Mesothelial cell of epicardium (in vitro differentiated cells): Measurements from ENCODE around the gene LDLRAP1. TPM values are rescaled to one million over a fixed set of nuclear protein-coding genes. Genes with fewer than 3 reads are reported as not detected.

Experiments
- DNase-seq, 2 experiments: peaks; one replicate each; pipeline ENCODE4 v3.0.0; 2021; ENCODE audit warnings: low spot score in 2 of 2; ENCODE audit not compliant: unreplicated experiment in 2 of 2
- H3K27ac Mint-ChIP-seq: 2 replicates; pipeline ENCODE4 v1.8.0; 2021; ENCODE audit warnings: mixed read lengths
- H3K27me3 Mint-ChIP-seq: 2 replicates; pipeline ENCODE4 v1.8.0; 2021; ENCODE audit warnings: low read depth, mixed read lengths
- H3K36me3 Mint-ChIP-seq: 2 replicates; pipeline ENCODE4 v1.8.0; 2021; ENCODE audit warnings: mixed read lengths
- H3K4me1 Mint-ChIP-seq: 2 replicates; pipeline ENCODE4 v1.8.0; 2021; ENCODE audit warnings: mixed read lengths
- H3K4me3 Mint-ChIP-seq: 2 replicates; pipeline ENCODE4 v1.8.0; 2021; ENCODE audit warnings: mild to moderate bottlenecking, moderate library complexity, mixed read lengths
- H3K9me3 Mint-ChIP-seq: 2 replicates; pipeline ENCODE4 v1.8.0; 2021; ENCODE audit warnings: mixed read lengths
- total RNA-seq: library from RNA; stranded (reverse); gene quantifications from 3 replicates; pipeline ENCODE4 v1.2.1, GENCODE V29; 2021
- TF ChIP-seq, protein P1 (sequence below): fragments of 200-600 bp; sonication (generic); IDR thresholded peaks from one replicate; pipeline ENCODE4 v1.5.0; 2021; ENCODE audit warnings: antibody characterized with exemption; ENCODE audit not compliant: unreplicated experiment

The LDLRAP1 gene
- total RNA-seq, 1 donor from 2014 or later = 10.0 TPM

DNA sequence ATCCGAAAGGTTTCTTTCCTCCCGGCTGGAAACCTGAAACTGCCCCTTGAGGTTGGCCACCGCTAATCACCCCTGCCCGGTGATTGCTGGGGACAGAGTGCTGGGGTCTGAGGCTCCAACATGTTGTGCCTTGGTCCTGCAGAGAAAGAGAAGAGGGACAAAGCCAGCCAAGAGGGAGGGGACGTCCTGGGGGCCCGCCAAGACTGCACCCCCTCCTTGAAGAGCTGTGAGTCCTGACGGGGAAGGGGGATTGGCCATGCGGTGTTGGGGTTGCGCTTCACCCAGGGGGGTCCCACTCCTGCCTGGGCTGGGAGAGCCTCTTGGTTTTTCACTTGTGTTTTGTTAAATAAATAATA is 19.5 kb downstream of the LDLRAP1 start:
- H3K4me1 Mint-ChIP-seq = peaks cover 43% of the 10 kb centered on the region

DNA sequence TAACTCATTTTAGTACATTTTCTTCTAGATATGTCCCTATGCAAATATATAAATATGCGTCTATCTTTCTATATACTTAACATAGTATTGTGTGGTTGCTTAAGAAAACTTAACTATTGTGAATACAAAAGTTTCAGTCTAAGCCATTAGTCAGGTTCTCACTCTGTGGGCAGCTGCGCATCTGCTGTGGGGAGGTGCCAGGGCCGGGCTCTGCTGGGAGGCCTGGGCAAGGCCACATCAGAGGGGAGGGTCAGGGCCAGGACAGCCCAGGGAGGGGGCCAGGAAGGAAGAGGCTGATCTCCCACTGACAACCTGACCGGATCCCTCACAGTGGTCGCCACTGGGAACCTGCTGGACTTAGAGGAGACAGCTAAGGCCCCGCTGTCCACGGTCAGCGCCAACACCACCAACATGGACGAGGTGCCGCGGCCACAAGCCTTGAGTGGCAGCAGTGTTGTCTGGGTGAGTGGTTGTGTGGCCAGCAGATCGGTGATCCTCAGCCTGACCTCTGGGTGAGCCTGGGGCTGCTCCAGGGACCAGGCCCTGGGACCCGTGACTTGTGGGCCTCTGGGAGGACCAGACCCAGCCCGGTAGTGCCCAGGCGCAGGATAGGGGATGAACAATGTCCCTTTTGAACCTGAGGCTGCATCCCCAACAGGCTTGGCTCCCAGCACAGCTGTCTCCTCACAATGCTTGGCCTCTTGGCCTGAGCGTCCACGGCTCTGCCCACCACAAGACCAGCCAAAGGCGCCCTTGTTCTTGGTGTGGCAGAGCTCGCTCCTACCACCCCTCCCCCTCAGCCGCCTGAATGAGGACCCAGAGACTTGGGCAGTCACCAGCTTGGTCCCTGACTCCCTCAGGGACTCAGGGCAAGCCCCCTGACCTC is 20.2 kb downstream of the LDLRAP1 start:
- Mint-ChIP-seq H3K4me3 (no peak overlapping the region), H3K27me3 (no peaks in the 10 kb centered on the region), H3K4me1 (peaks cover 50% of the 10 kb centered on the region), H3K27ac (no peak overlapping the region), H3K36me3 (no peaks in the 10 kb centered on the region), H3K9me3 (no peaks in the 10 kb centered on the region)
- TF ChIP-seq, protein P1, sequence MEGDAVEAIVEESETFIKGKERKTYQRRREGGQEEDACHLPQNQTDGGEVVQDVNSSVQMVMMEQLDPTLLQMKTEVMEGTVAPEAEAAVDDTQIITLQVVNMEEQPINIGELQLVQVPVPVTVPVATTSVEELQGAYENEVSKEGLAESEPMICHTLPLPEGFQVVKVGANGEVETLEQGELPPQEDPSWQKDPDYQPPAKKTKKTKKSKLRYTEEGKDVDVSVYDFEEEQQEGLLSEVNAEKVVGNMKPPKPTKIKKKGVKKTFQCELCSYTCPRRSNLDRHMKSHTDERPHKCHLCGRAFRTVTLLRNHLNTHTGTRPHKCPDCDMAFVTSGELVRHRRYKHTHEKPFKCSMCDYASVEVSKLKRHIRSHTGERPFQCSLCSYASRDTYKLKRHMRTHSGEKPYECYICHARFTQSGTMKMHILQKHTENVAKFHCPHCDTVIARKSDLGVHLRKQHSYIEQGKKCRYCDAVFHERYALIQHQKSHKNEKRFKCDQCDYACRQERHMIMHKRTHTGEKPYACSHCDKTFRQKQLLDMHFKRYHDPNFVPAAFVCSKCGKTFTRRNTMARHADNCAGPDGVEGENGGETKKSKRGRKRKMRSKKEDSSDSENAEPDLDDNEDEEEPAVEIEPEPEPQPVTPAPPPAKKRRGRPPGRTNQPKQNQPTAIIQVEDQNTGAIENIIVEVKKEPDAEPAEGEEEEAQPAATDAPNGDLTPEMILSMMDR = no peak
- no peak for DNase-seq

More for the DNA sequence above, 19.5 kb downstream of the LDLRAP1 start:
- H3K27me3 Mint-ChIP-seq = no peaks in the 10 kb centered on the region
- H3K36me3 Mint-ChIP-seq = no peaks in the 10 kb centered on the region
- no peak overlapping the region for H3K4me3 Mint-ChIP-seq
- TF ChIP-seq, protein P1 = no peak
- no peak for DNase-seq
- H3K27ac Mint-ChIP-seq = no peak overlapping the region
- H3K9me3 Mint-ChIP-seq = no peaks in the 10 kb centered on the region

DNA sequence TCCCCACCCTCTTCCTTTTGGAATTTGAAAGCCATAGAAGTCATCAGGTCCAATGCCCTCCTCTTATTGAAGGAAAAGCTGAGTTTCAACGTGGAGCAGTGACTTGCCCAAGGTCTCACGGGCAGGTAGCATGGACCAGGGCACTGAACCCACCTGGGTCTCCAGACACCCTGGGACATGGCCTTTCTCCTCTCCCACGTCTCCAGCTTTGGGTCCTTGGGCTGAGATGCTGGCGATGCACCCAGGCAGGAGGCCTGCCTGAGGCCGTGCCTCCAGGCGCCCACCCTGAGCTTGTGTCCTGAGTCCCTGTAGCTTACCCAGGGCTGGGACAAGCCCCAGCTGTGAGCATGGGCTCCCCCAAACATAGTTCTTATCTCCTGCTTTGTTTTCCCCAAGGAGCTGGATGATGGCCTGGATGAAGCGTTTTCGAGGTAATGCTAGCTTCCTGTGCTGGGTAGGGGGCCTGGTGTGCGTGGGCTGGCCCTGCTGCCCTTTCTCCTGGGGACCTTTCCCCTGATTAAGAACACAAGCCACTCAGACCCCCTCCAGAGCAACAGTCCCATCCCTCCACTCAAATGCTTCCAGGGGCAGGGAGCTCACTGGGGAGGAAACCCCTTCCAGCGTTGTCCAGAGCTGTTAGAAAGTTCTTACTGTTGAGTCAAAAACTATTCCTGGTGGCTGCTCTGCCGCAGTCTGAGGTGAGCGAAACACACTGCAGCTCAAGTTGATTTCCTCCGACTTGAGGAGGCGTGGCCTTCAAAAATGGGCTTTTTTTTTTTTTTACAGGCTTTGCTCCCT is 21.6 kb downstream of the LDLRAP1 start:
- H3K4me3 Mint-ChIP-seq = no peak overlapping the region
- H3K36me3 Mint-ChIP-seq = no peaks in the 10 kb centered on the region
- H3K27ac Mint-ChIP-seq = peak overlapping the region; percentile 25
- TF ChIP-seq, protein P1 = no peak
- H3K4me1 Mint-ChIP-seq = peaks cover 56% of the 10 kb centered on the region
- no peaks in the 10 kb centered on the region for H3K9me3 Mint-ChIP-seq
- peaks cover 1% of the 10 kb centered on the region for H3K27me3 Mint-ChIP-seq
- DNase-seq = no peak

DNA sequence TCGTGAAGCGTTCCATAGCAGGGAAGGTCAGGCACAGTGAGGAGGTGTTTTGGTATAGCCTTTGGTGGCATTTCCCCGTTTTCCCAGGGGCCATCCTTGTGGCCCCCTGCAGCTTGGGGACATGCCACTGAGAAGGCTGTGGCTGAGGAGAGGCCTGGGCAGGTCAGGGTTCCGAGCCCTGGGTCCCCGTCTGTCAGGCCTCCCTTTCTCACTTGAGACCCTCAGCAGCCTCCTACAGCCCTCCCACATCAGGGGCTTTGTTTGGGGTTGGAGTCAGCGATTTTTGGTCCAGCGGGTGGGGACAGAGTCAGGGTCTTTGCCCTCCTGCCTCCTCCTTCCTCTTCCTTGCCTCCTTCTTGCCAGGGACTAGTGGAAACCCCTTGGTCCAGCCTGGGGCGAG is 22.2 kb downstream of the LDLRAP1 start:
- H3K9me3 Mint-ChIP-seq = no peaks in the 10 kb centered on the region
- no peak overlapping the region for H3K27ac Mint-ChIP-seq
- no peaks in the 10 kb centered on the region for H3K36me3 Mint-ChIP-seq
- DNase-seq = no peak
- peaks cover 58% of the 10 kb centered on the region for H3K4me1 Mint-ChIP-seq
- no peak overlapping the region for H3K4me3 Mint-ChIP-seq
- TF ChIP-seq, protein P1 = no peak
- H3K27me3 Mint-ChIP-seq = peaks cover 5% of the 10 kb centered on the region

DNA sequence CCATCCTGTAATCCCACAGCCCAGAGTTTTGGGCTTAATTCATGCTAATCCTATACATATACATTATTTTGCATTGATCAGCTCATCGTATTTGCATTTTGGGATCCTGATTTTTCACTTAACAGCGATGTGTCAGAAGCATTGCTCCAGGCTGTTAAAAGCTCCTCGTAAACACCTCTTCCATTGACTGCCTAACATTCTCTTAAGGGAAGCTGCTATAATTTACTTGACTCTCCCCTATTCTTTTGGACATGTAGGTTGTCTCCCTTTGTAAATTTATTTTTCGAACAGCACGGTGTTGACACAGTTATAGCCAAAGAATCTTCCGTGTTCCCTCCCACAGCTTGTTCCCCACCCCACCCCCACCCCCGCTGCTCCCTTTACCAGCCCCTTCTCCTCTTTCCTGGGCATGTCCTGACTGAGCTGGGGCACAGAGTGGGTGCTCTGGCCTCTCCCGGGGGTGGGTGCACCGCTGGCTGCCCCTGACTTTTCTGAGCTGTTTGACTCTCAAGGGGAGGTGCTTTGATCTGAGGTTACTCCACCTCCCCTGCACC is 22.8 kb downstream of the LDLRAP1 start:
- Mint-ChIP-seq H3K4me3 (no peak overlapping the region), H3K9me3 (no peaks in the 10 kb centered on the region), H3K4me1 (peaks cover 51% of the 10 kb centered on the region), H3K27me3 (peaks cover 9% of the 10 kb centered on the region), H3K36me3 (no peaks in the 10 kb centered on the region), H3K27ac (peak overlapping the region; percentile 50)
- DNase-seq = no peak
- TF ChIP-seq, protein P1 = no peak
